K562 (cell line): ENCODE results near the gene FBRS. TPM values are rescaled to one million over a fixed set of nuclear protein-coding genes. Genes with fewer than 3 reads are reported as not detected.

Experiments
- CBFA2T2 ChIP-seq: fragments of 450-650 bp; conservative IDR thresholded peaks from 2 replicates; pipeline ENCODE4 v1.6.1; 2017; ENCODE audit warnings: mild to moderate bottlenecking
- CBX2 ChIP-seq: fragments of 200-600 bp; sonication (generic); IDR thresholded peaks from one replicate; pipeline ENCODE4 v1.6.1; 2012; ENCODE audit warnings: mild to moderate bottlenecking, low read length, inconsistent platforms; ENCODE audit not compliant: insufficient read depth, poor library complexity, severe bottlenecking
- EP300 ChIP-seq: IDR thresholded peaks from 2 replicates; pipeline ENCODE4 v1.6.1; 2012; ENCODE audit warnings: low read length, improper control_type of control experiment
- FOXK1 ChIP-seq: sonication (generic); formaldehyde crosslinking; IDR thresholded peaks from 2 replicates; pipeline ENCODE4 v1.8.0; 2022; ENCODE audit warnings: missing genetic modification reagents, mild to moderate bottlenecking, borderline replicate concordance
- GABPB1 ChIP-seq: sonication (generic); formaldehyde crosslinking; IDR thresholded peaks from 2 replicates; pipeline ENCODE4 v1.8.0; 2022; ENCODE audit warnings: mild to moderate bottlenecking, missing genetic modification reagents
- HMGN3 ChIP-seq: IDR thresholded peaks from 2 replicates; pipeline ENCODE4 v1.6.1; 2011; ENCODE audit warnings: borderline replicate concordance, low read depth, mild to moderate bottlenecking, mixed read lengths, low read length; ENCODE audit not compliant: insufficient read length; ENCODE audit errors: extremely low read depth
- MAZ ChIP-seq, 2 experiments: fragments of 450-650 bp in 1 of 2; sonication (generic) in 1 of 2; formaldehyde crosslinking; IDR thresholded peaks in 1 of 2; conservative IDR thresholded peaks in 1 of 2; 2 replicates each; pipeline versions ENCODE4 v1.4.0 to v1.5.0; 2020; ENCODE audit warnings: mild to moderate bottlenecking in 1 of 2, missing genetic modification reagents in 1 of 2
- MECOM ChIP-seq: fragments of 250-450 bp; sonication (Bioruptor Pico); IDR thresholded peaks from 2 replicates; pipeline ENCODE4 v1.8.0; 2022; ENCODE audit warnings: inconsistent platforms
- MEIS2 ChIP-seq: fragments of 450-650 bp; IDR thresholded peaks from 2 replicates; pipeline ENCODE4 v1.6.1; 2014; ENCODE audit warnings: mild to moderate bottlenecking; ENCODE audit not compliant: partially characterized antibody
- NFRKB ChIP-seq: fragments of 450-650 bp; IDR thresholded peaks from 2 replicates; pipeline ENCODE4 v1.6.1; 2016; ENCODE audit warnings: low read depth
- NR3C1 ChIP-seq: sonication (generic); formaldehyde crosslinking; IDR thresholded peaks from 2 replicates; pipeline ENCODE4 v1.8.1; 2022; ENCODE audit warnings: missing genetic modification reagents
- RCOR1 ChIP-seq, 2 experiments: IDR thresholded peaks; 2 replicates each; pipeline ENCODE4 v1.6.1; 2012; ENCODE audit warnings: low read depth in 2 of 2, low read length in 2 of 2, borderline replicate concordance in 1 of 2, improper control_type of control experiment in 1 of 2
- SAP30 ChIP-seq: fragments of 200-600 bp; sonication (generic); IDR thresholded peaks from 2 replicates; pipeline ENCODE4 v1.6.1; 2012; ENCODE audit warnings: borderline replicate concordance, low read depth, mild to moderate bottlenecking, moderate library complexity, low read length, control low read depth, inconsistent platforms; ENCODE audit not compliant: insufficient read depth, poor library complexity, severe bottlenecking
- SRSF1 ChIP-seq: fragments of 200-400 bp; formaldehyde crosslinking; IDR thresholded peaks from 2 replicates; pipeline ENCODE4 v1.6.1; 2017; ENCODE audit warnings: mild to moderate bottlenecking, low read depth, low read length, moderate library complexity
- SRSF9 ChIP-seq: fragments of 200-400 bp; formaldehyde crosslinking; IDR thresholded peaks from 2 replicates; pipeline ENCODE4 v1.6.1; 2017; ENCODE audit warnings: low read depth, low read length, borderline replicate concordance
- STAT6 ChIP-seq: sonication (generic); formaldehyde crosslinking; IDR thresholded peaks from 2 replicates; pipeline ENCODE4 v1.8.1; 2023; ENCODE audit warnings: mild to moderate bottlenecking, missing genetic modification reagents
- TCFL5 ChIP-seq: fragments of 250-450 bp; sonication (Bioruptor Pico); conservative IDR thresholded peaks from 2 replicates; pipeline ENCODE4 v1.6.1; 2021; ENCODE audit warnings: mild to moderate bottlenecking, moderate library complexity, matching md5 sums
- TFAM ChIP-seq: fragments of 250-450 bp; sonication (Bioruptor Pico); conservative IDR thresholded peaks from 2 replicates; pipeline ENCODE4 v1.5.0; 2021; ENCODE audit warnings: mild to moderate bottlenecking, moderate library complexity
- TGIF2 ChIP-seq: sonication (generic); formaldehyde crosslinking; IDR thresholded peaks from 2 replicates; pipeline ENCODE4 v1.8.1; 2022; ENCODE audit warnings: mild to moderate bottlenecking, missing genetic modification reagents, moderate library complexity
- TRIM24 ChIP-seq, 2 experiments: fragments of 450-650 bp; IDR thresholded peaks; 2 replicates each; pipeline ENCODE4 v1.6.1; 2016
- XRCC4 ChIP-seq: IDR thresholded peaks from one replicate; pipeline ENCODE4 v1.6.1; 2011; ENCODE audit not compliant: insufficient read depth, insufficient read length; ENCODE audit errors: extremely low read depth
- ZNF134 ChIP-seq: fragments of 250-450 bp; sonication (Bioruptor Pico); conservative IDR thresholded peaks from 2 replicates; pipeline ENCODE4 v1.4.0; 2020
- ZNF239 ChIP-seq: fragments of 250-450 bp; sonication (Bioruptor Pico); IDR thresholded peaks from 2 replicates; pipeline ENCODE4 v1.4.0; 2020; ENCODE audit warnings: mild to moderate bottlenecking
- ZNF398 ChIP-seq: fragments of 250-450 bp; sonication (Bioruptor Pico); IDR thresholded peaks from 2 replicates; pipeline ENCODE4 v1.8.0; 2021; ENCODE audit warnings: moderate library complexity, mild to moderate bottlenecking, inconsistent platforms
- ZSCAN29 ChIP-seq: fragments of 450-650 bp; IDR thresholded peaks from 2 replicates; pipeline ENCODE4 v1.6.1; 2017
- ZSCAN32 ChIP-seq: fragments of 450-650 bp; formaldehyde crosslinking; IDR thresholded peaks from 2 replicates; pipeline ENCODE4 v1.4.0; 2020; ENCODE audit warnings: mild to moderate bottlenecking, moderate library complexity
- polyA plus RNA-seq, 8 experiments: library from polyadenylated mRNA; depleted of rRNA in 4 of 8; stranded (reverse) in 5 of 8; unstranded in 3 of 8; fragments of >200 nt; fragmentation: Nextera tagmentation in 2 of 8; fragmentation: Illumina TruSeq in 1 of 8; extraction: Ambion mirVana in 2 of 8; extraction: Trizol in 1 of 8; gene quantifications; 2 replicates each; pipeline versions ENCODE4 v1.2.1 to v1.2.3, GENCODE V29; 2011 to 2014; ENCODE audit warnings: inconsistent platforms in 1 of 8, missing spikeins in 1 of 8
- total RNA-seq, 7 experiments: library from RNA; depleted of rRNA in 6 of 7; stranded (reverse); fragments of >200 nt in 6 of 7; fragmentation: Illumina TruSeq in 2 of 7; extraction: Trizol in 2 of 7; gene quantifications; 2 replicates each; pipeline versions ENCODE4 v1.2.1 to v1.2.3, GENCODE V29; 2011 to 2021; ENCODE audit warnings: low replicate concordance in 1 of 7

FBRS gene
- total and polyA plus RNA-seq, 9 of the 15 experiments (the other 6 are each of a cell fraction or from before 2014, with no cell fraction given), result 0.32 to 59.5 (median 13.1) TPM

- no peak for TF ChIP-seq ZNF398
- TF ChIP-seq GABPB1 (CRISPR knock-in tag), result no peak
- peak; percentile 45; the same call in 1 of the 2 replicates for TF ChIP-seq EP300
- TF ChIP-seq SAP30, result no peak
- no peak for TF ChIP-seq RCOR1 (IDR thresholded peaks at IDR 0.05; ENCODE audit: borderline replicate concordance in 1 of 2, low read depth in 2 of 2, low read length in 2 of 2)
- no peak for TF ChIP-seq CBX2
- no peak for TF ChIP-seq SRSF9
- TF ChIP-seq NFRKB, result no peak
- TF ChIP-seq MAZ (CRISPR knock-in tag; conservative IDR thresholded peaks at IDR 0.05 in 1 of 2, IDR thresholded peaks at IDR 0.05 in 1 of 2), result no peak
- no peak for TF ChIP-seq FOXK1 (CRISPR knock-in tag)
- TF ChIP-seq MECOM (CRISPR knock-in tag), result no peak
- peak in 1 of 2 experiments; percentile 15; a peak in 1 of 4 replicates for TF ChIP-seq TRIM24 (IDR thresholded peaks at IDR 0.05)
- no peak for TF ChIP-seq NR3C1 (CRISPR knock-in tag)
- no peak for TF ChIP-seq MEIS2
- no peak for TF ChIP-seq XRCC4
- TF ChIP-seq CBFA2T2, result 0 out of 2 replicates have a peak, but pooled peaks have one; percentile 44
- no peak for TF ChIP-seq TFAM (CRISPR knock-in tag)
- TF ChIP-seq TGIF2 (CRISPR knock-in tag), result no peak
- TF ChIP-seq SRSF1, result no peak
- no peak for TF ChIP-seq ZSCAN29
- no peak for TF ChIP-seq STAT6 (CRISPR knock-in tag)
- TF ChIP-seq HMGN3, result no peak
- TF ChIP-seq ZSCAN32 (CRISPR knock-in tag), result no peak
- TF ChIP-seq ZNF134 (CRISPR knock-in tag), result peak; percentile 59
- TF ChIP-seq ZNF239 (CRISPR knock-in tag), result no peak
- no peak for TF ChIP-seq TCFL5 (CRISPR knock-in tag)
These were observed 34.5 kb upstream of the FBRS start (continued) for GRCh38 chr16:30623536-30624283.
